Choroid plexus epithelial cell (primary cell): ENCODE measurements around the gene SLC35D1.
A peak's percentile ranks its signal among the peaks of the same experiment; 100 is the strongest.

Experiments used
- DNase-seq: peaks from one replicate; pipeline ENCODE4 v3.0.0-alpha.2; 2010; ENCODE audit warnings: low read depth
- H3K4me3 ChIP-seq: 2 replicates; pipeline ENCODE4 v1.5.1; 2011; ENCODE audit warnings: low read depth, mild to moderate bottlenecking, control low read depth, low read length, moderate library complexity
- TF ChIP-seq, protein P1 (sequence below): conservative IDR thresholded peaks from 2 replicates; pipeline ENCODE4 v1.5.1; 2011; ENCODE audit warnings: low read depth, mild to moderate bottlenecking, control low read depth, inconsistent platforms, low read length, moderate library complexity

The SLC35D1 gene

DNA sequence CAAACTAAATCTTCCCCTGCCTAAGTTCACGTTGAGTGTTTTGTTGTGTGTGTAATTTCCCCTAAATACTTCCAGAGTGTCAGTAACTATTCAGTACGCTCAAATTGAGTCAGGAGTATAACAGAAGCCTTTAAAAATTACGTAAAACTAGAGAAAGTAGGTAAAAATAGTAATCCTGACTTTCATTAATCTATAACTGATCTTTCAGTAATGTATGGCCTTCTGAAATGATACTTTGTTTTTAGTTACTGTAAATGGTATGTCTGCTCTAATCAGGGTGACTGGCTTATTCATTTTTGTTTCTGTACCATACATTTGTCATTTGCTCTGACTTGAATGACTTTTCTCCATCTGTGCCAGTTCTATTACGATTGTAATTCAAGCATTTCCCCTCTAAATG lies 99.7 kb downstream of the SLC35D1 start:
- no peak for DNase-seq
- H3K4me3 ChIP-seq = no peak overlapping the region
- TF ChIP-seq, protein P1, sequence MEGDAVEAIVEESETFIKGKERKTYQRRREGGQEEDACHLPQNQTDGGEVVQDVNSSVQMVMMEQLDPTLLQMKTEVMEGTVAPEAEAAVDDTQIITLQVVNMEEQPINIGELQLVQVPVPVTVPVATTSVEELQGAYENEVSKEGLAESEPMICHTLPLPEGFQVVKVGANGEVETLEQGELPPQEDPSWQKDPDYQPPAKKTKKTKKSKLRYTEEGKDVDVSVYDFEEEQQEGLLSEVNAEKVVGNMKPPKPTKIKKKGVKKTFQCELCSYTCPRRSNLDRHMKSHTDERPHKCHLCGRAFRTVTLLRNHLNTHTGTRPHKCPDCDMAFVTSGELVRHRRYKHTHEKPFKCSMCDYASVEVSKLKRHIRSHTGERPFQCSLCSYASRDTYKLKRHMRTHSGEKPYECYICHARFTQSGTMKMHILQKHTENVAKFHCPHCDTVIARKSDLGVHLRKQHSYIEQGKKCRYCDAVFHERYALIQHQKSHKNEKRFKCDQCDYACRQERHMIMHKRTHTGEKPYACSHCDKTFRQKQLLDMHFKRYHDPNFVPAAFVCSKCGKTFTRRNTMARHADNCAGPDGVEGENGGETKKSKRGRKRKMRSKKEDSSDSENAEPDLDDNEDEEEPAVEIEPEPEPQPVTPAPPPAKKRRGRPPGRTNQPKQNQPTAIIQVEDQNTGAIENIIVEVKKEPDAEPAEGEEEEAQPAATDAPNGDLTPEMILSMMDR = no peak

DNA sequence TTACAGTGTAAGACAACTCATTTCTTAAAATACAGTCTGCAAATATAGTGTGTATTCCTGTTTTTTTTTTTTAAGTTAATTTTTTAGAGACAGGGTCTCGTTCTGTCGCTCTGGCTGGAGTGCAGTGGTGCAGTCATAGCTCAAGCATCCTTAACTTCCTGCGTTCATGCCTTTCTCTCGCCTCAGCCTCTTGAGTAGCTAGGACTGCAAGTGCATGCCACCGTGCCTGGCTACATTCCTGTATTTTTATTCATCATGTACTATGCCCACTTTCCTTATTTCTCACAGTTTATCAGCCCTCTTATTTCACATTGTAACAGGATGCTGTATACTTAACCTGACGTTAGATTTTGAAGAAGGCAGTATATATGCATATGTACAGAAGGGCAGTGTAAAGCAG lies 102.4 kb downstream of the SLC35D1 start:
- TF ChIP-seq, protein P1 = no peak
- peak; percentile 79 for DNase-seq
- H3K4me3 ChIP-seq = no peak overlapping the region
